GM19438 (cell line): ENCODE measurements around the gene ZBTB21.
A peak's percentile ranks its signal among the peaks of the same experiment; 100 is the strongest.

Experiments
- ATAC-seq: cut with Tn5 transposase; IDR thresholded peaks from one replicate; pipeline ENCODE4 v1.9.1; 2021; ENCODE audit warnings: low read depth; ENCODE audit not compliant: unreplicated experiment

The ZBTB21 gene

GRCh38 chr21:42022091-42022430 is 11.9 kb upstream of the ZBTB21 start:
- ATAC-seq = no peak

- ATAC-seq = no peak
These were observed 11.4 kb upstream of the ZBTB21 start for GRCh38 chr21:42021371-42022090.

- ATAC-seq = no peak
These were observed 9.5 kb upstream of the ZBTB21 start for GRCh38 chr21:42019706-42020105.

- no peak for ATAC-seq
These were observed 9.0 kb upstream of the ZBTB21 start for GRCh38 chr21:42019101-42019605.

GRCh38 chr21:42017022-42017421 is 6.9 kb upstream of the ZBTB21 start:
- no peak for ATAC-seq

- ATAC-seq = no peak
These were observed 6.3 kb upstream of the ZBTB21 start for GRCh38 chr21:42016364-42016985.

- no peak for ATAC-seq
These were observed 3.8 kb upstream of the ZBTB21 start for GRCh38 chr21:42013931-42014330.

- no peak for ATAC-seq
These were observed 3.2 kb upstream of the ZBTB21 start for GRCh38 chr21:42013376-42013775.

- no peak for ATAC-seq
These were observed 2.7 kb upstream of the ZBTB21 start for GRCh38 chr21:42012763-42013329.

GRCh38 chr21:42012344-42012743 is 2.2 kb upstream of the ZBTB21 start:
- ATAC-seq = no peak

GRCh38 chr21:42010507-42011495 is 641 bp upstream of the ZBTB21 start:
- ATAC-seq = peak; percentile 28

- peak; percentile 31 for ATAC-seq
These were observed 936 bp downstream of the ZBTB21 start for GRCh38 chr21:42009018-42009830.

GRCh38 chr21:42007356-42007940 is 2.7 kb downstream of the ZBTB21 start:
- ATAC-seq = no peak

GRCh38 chr21:42006765-42007164 is 3.4 kb downstream of the ZBTB21 start:
- no peak for ATAC-seq

GRCh38 chr21:42004406-42005199 is 5.6 kb downstream of the ZBTB21 start:
- ATAC-seq = no peak

GRCh38 chr21:42003051-42003461 is 7.1 kb downstream of the ZBTB21 start:
- no peak for ATAC-seq

- ATAC-seq = peak; percentile 60
These were observed 7.7 kb downstream of the ZBTB21 start for GRCh38 chr21:42002421-42002958.

- no peak for ATAC-seq
These were observed 8.4 kb downstream of the ZBTB21 start for GRCh38 chr21:42001781-42002180.
